Calu3 (cell line): ENCODE data around the gene CCDC192. TPM values are rescaled to one million over a fixed set of nuclear protein-coding genes. Genes with fewer than 3 reads are reported as not detected.
A peak's percentile ranks its signal among the peaks of the same experiment; 100 is the strongest.

ENCODE experiments used
- BruUV-seq: library from RNA; stranded (reverse); fragments of 400-500 nt; replicated peaks from 2 replicates; lab custom pipeline; 2021; lab: Mats Ljungman, UMichigan
- CTCF ChIA-PET: fragments of 300-600 bp; sonication (Branson Sonifier 250); formaldehyde crosslinking; loops from one replicate; lab custom pipeline; 2022; ENCODE audit warnings: antibody characterized with exemption; lab: Charles Lee
- DNase-seq: peaks from one replicate; pipeline ENCODE4 v3.0.0; 2022
- H3K27ac Mint-ChIP-seq: one replicate; pipeline ENCODE4 v1.8.0; 2022; ENCODE audit warnings: mixed read lengths; ENCODE audit not compliant: unreplicated experiment
- H3K27me3 Mint-ChIP-seq: one replicate; pipeline ENCODE4 v1.8.0; 2022; ENCODE audit warnings: mixed read lengths; ENCODE audit not compliant: unreplicated experiment
- H3K36me3 Mint-ChIP-seq: one replicate; pipeline ENCODE4 v1.8.0; 2022; ENCODE audit warnings: mild to moderate bottlenecking, moderate library complexity, mixed read lengths; ENCODE audit not compliant: insufficient read depth, unreplicated experiment
- H3K4me1 Mint-ChIP-seq: one replicate; pipeline ENCODE4 v1.8.0; 2022; ENCODE audit warnings: mild to moderate bottlenecking, low read depth, mixed read lengths; ENCODE audit not compliant: unreplicated experiment
- H3K4me3 Mint-ChIP-seq: one replicate; pipeline ENCODE4 v1.8.0; 2022; ENCODE audit warnings: mild to moderate bottlenecking, low read depth, moderate library complexity, mixed read lengths; ENCODE audit not compliant: unreplicated experiment
- H3K9me3 Mint-ChIP-seq: one replicate; pipeline ENCODE4 v1.8.0; 2022; ENCODE audit warnings: low read depth, mixed read lengths; ENCODE audit not compliant: unreplicated experiment
- intact Hi-C: fragments of 100-400 bp; cut with micrococcal nuclease; formaldehyde crosslinking; loops from one replicate; pipeline ENCODE4 v1.10.0; 2022; ENCODE audit not compliant: unreplicated experiment
- total RNA-seq: library from RNA; stranded (reverse); gene quantifications from 2 replicates; pipeline ENCODE4 v1.2.3, GENCODE V29; 2022
- TF ChIP-seq, protein P1 (sequence below): fragments of 200-600 bp; IDR thresholded peaks from one replicate; pipeline ENCODE4 v1.8.0; 2022; ENCODE audit warnings: antibody characterized with exemption; ENCODE audit not compliant: unreplicated experiment

Gene CCDC192
- total RNA-seq, 1 experiment from 2014 or later: 2.5 TPM

- no TSS peak for BruUV-seq
- Mint-ChIP-seq H3K36me3 (peaks cover 5% of the 10 kb centered on the region), H3K4me1 (peaks cover 49% of the 10 kb centered on the region)
Measured at GRCh38 chr5:127810707-127811490, 107.7 kb downstream of the CCDC192 start.

GRCh38 chr5:127812570-127812969 lies 109.4 kb downstream of the CCDC192 start:
- H3K27ac Mint-ChIP-seq: peak overlapping the region; percentile 33
- DNase-seq: peak; percentile 33
- H3K4me3 Mint-ChIP-seq: peak overlapping the region; percentile 18
- H3K27me3 Mint-ChIP-seq: no peaks in the 10 kb centered on the region
- intact Hi-C loops: loop anchor here (5.0 kb wide), 1 partner anchor 55 kb away; no protein-coding TSS in a partner anchor
- H3K36me3 Mint-ChIP-seq: peaks cover 5% of the 10 kb centered on the region
- BruUV-seq: no TSS peak
- no peaks in the 10 kb centered on the region for H3K9me3 Mint-ChIP-seq
- H3K4me1 Mint-ChIP-seq: peaks cover 49% of the 10 kb centered on the region
- TF ChIP-seq, protein P1, sequence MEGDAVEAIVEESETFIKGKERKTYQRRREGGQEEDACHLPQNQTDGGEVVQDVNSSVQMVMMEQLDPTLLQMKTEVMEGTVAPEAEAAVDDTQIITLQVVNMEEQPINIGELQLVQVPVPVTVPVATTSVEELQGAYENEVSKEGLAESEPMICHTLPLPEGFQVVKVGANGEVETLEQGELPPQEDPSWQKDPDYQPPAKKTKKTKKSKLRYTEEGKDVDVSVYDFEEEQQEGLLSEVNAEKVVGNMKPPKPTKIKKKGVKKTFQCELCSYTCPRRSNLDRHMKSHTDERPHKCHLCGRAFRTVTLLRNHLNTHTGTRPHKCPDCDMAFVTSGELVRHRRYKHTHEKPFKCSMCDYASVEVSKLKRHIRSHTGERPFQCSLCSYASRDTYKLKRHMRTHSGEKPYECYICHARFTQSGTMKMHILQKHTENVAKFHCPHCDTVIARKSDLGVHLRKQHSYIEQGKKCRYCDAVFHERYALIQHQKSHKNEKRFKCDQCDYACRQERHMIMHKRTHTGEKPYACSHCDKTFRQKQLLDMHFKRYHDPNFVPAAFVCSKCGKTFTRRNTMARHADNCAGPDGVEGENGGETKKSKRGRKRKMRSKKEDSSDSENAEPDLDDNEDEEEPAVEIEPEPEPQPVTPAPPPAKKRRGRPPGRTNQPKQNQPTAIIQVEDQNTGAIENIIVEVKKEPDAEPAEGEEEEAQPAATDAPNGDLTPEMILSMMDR: no peak
- CTCF ChIA-PET: interaction anchor here (1.2 kb wide), 1 partner anchor 9 kb away, joined by 3 read pairs; no protein-coding TSS in a partner anchor

More at GRCh38 chr5:127810707-127811490, 107.7 kb downstream of the CCDC192 start:
- no peaks in the 10 kb centered on the region for H3K27me3 Mint-ChIP-seq
- CTCF ChIA-PET: interaction anchor here (1.4 kb wide), 1 partner anchor 11 kb away, joined by 3 read pairs; no protein-coding TSS in a partner anchor
- no peak overlapping the region for H3K4me3 Mint-ChIP-seq
- H3K9me3 Mint-ChIP-seq: no peaks in the 10 kb centered on the region
- intact Hi-C loops: loop anchor here (5.0 kb wide), 1 partner anchor 54 kb away; no protein-coding TSS in a partner anchor
- peak overlapping the region; percentile 14 for H3K27ac Mint-ChIP-seq
- TF ChIP-seq, protein P1: no peak
- no peak for DNase-seq

GRCh38 chr5:127813633-127814587 lies 110.7 kb downstream of the CCDC192 start:
- H3K4me1 Mint-ChIP-seq: peaks cover 49% of the 10 kb centered on the region
- CTCF ChIA-PET: interaction anchor here (0.6 to 1.1 kb wide), 2 partner anchors 64 to 511 kb away, joined by 3 to 4 read pairs; no protein-coding TSS in a partner anchor
- TF ChIP-seq, protein P1: no peak
- intact Hi-C loops: loop anchor here (5.0 kb wide), 1 partner anchor 57 kb away; no protein-coding TSS in a partner anchor
- no peaks in the 10 kb centered on the region for H3K27me3 Mint-ChIP-seq
- peak; percentile 40 for DNase-seq
- peak overlapping the region; percentile 29 for H3K4me3 Mint-ChIP-seq
- H3K27ac Mint-ChIP-seq: peak overlapping the region; percentile 71
- peaks cover 5% of the 10 kb centered on the region for H3K36me3 Mint-ChIP-seq
- peaks cover 3% of the 10 kb centered on the region for H3K9me3 Mint-ChIP-seq
- no TSS peak for BruUV-seq

DNA sequence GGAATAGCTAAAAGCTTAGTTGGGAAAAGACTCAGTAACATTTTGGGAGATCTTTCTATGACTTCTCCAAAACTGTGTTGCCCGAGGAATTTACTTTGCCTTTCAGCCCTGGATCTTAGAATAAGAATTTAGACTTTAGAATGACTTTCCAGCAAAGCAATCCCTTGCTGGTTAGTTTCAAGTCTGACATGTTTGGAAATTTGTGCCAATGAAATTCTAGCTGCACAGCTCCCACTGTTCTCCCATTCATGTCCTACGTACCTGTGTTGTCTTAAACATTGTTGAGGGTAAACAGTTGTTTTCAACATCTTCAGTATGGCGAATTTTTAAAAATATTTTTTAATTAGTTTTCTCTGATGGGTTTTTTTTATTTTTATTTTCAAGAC lies 111.4 kb downstream of the CCDC192 start:
- intact Hi-C loops: loop anchor here (5.0 kb wide), 1 partner anchor 57 kb away; no protein-coding TSS in a partner anchor
- Mint-ChIP-seq H3K4me1 (peaks cover 49% of the 10 kb centered on the region), H3K36me3 (peaks cover 5% of the 10 kb centered on the region), H3K27me3 (no peaks in the 10 kb centered on the region), H3K4me3 (no peak overlapping the region), H3K27ac (no peak overlapping the region), H3K9me3 (peaks cover 3% of the 10 kb centered on the region)
- no peak for DNase-seq
- TF ChIP-seq, protein P1: no peak
- BruUV-seq: no TSS peak
- CTCF ChIA-PET: interaction anchor here (1.1 kb wide), 1 partner anchor 63 kb away, joined by 3 read pairs; no protein-coding TSS in a partner anchor
